Left lung (tissue), 10 donors: ENCODE measurements around the gene TUBGCP6. TPM values are rescaled to one million over a fixed set of nuclear protein-coding genes. Genes with fewer than 3 reads are reported as not detected.

Experiments used
- ATAC-seq: fragments of 200-7000 bp; cut with Tn5 transposase; one replicate; pipeline ENCODE4 v1.9.1; 2020; ENCODE audit warnings: moderate library complexity
- DNase-seq, 4 donors: peaks; one replicate each; pipeline ENCODE4 v3.0.0-alpha.2; 2013 to 2020
- H3K27ac ChIP-seq, 2 donors: fragments of 200-600 bp; sonication (generic) in 1 of 2; one replicate each; pipeline versions ENCODE4 v1.5.0 to v1.8.0; 2020 to 2021
- H3K27me3 ChIP-seq, 2 donors: fragments of 200-600 bp; sonication (generic) in 1 of 2; one replicate each; pipeline versions ENCODE4 v1.5.0 to v1.8.0; 2020 to 2021
- H3K36me3 ChIP-seq, 2 donors: fragments of 200-600 bp; sonication (generic) in 1 of 2; one replicate each; pipeline versions ENCODE4 v1.5.0 to v1.8.0; 2020 to 2021
- H3K4me1 ChIP-seq, 2 donors: fragments of 200-600 bp; one replicate each; pipeline ENCODE4 v1.8.0; 2021
- H3K4me3 ChIP-seq, 2 donors: fragments of 200-600 bp; sonication (generic) in 1 of 2; one replicate each; pipeline versions ENCODE4 v1.5.0 to v1.8.0; 2020 to 2021; ENCODE audit warnings: mild to moderate bottlenecking in 1 of 2
- H3K9me3 ChIP-seq, 2 donors: fragments of 200-600 bp; sonication (generic) in 1 of 2; one replicate each; pipeline versions ENCODE4 v1.5.0 to v1.8.0; 2020 to 2021
- intact Hi-C, 2 donors: fragments of 100-400 bp; cut with DNase I; formaldehyde crosslinking; loops; one replicate each; pipeline versions ENCODE4 v1.11.2 to v1.14.2; 2022
- polyA plus RNA-seq, 6 donors: library from polyadenylated mRNA; unstranded; fragments of 120-200 nt; gene quantifications; one replicate each; pipeline ENCODE4 v1.2.1, GENCODE V29; 2013; ENCODE audit not compliant: insufficient read length in 6 of 6
- total RNA-seq, 2 donors: library from RNA; stranded (reverse); fragmentation: NEBNext Ultra II Directional; extraction: Animal tissue kit (Norgen Biotek cat#: 25700); gene quantifications; one replicate each; pipeline ENCODE4 v1.2.1, GENCODE V29; 2021
- TF ChIP-seq, protein P1 (sequence below), 2 donors: fragments of 200-600 bp; sonication (generic) in 1 of 2; IDR thresholded peaks; one replicate each; pipeline versions ENCODE4 v1.5.0 to v1.8.0; 2021; ENCODE audit warnings: antibody characterized with exemption in 2 of 2
- donor health status: DM: no; HTN: yes; CAD: no.
- donor health status: DM: no; HTN: no; CAD: no.

The TUBGCP6 gene
- total and polyA plus RNA-seq, 8 donors, result 37.2 to 50.1 (median 42.7) TPM

DNA sequence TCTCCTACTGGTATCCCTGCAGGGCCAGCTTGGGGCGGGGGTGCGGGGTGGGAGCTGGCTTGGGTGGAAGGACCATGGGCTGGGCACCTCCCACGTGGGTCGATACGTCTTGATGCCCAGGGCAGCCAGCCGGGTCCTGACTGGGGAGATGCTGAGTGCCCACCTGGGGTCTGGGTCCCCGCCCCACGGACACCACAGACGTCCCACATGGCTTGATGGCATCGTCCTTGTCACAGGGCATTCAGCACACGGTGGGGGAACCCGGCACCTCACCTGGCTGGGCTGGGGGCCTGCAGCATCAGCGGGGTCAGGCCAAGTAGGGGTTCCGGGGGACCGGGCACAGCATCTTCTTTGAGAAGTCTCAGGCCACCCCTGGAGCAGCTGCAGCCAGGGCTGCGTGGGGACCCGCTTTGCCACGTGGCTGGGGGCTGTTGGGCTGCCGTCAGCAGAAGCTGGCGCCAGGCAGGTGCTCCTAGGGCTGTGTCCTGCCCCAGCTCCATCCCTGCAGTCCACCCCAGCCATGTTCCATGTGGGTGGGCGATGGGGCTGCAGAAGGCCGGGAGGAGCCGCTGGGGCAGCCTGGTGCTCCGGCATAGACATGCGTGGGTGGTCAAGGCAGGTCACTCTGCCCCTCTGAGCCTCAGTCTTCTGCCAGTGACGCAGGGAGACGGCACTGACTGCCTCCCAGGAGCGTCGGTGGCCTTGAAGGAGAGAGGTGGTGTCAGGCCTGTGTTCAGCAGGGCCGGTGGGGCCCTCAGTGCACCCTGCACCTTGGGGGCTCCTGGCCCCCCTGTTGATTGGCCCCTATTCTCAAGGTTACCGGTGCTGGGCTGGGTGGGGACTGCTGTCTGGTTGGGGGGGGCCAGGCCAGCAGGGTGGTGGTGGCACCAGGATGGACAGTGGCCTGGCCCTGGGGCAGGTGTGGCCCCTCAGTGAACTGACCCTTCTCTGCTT is 35.6 kb downstream of the TUBGCP6 start:
- TF ChIP-seq, protein P1, sequence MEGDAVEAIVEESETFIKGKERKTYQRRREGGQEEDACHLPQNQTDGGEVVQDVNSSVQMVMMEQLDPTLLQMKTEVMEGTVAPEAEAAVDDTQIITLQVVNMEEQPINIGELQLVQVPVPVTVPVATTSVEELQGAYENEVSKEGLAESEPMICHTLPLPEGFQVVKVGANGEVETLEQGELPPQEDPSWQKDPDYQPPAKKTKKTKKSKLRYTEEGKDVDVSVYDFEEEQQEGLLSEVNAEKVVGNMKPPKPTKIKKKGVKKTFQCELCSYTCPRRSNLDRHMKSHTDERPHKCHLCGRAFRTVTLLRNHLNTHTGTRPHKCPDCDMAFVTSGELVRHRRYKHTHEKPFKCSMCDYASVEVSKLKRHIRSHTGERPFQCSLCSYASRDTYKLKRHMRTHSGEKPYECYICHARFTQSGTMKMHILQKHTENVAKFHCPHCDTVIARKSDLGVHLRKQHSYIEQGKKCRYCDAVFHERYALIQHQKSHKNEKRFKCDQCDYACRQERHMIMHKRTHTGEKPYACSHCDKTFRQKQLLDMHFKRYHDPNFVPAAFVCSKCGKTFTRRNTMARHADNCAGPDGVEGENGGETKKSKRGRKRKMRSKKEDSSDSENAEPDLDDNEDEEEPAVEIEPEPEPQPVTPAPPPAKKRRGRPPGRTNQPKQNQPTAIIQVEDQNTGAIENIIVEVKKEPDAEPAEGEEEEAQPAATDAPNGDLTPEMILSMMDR (IDR thresholded peaks at IDR 0.05), result no peak

GRCh38 chr22:50208430-50208938 is 36.3 kb downstream of the TUBGCP6 start:
- ATAC-seq (no peak), DNase-seq (peak in 1 of 4 donors; percentile 75)
- H3K27me3 ChIP-seq, result no peaks in the 10 kb centered on the region
- intact Hi-C loops, result no loop called here
- no peak overlapping the region for H3K4me3 ChIP-seq
- peaks cover 0 to 47% of the 10 kb centered on the region in 2 donors for H3K4me1 ChIP-seq
- no peak overlapping the region for H3K27ac ChIP-seq
- TF ChIP-seq, protein P1 (IDR thresholded peaks at IDR 0.05), result no peak
- no peaks in the 10 kb centered on the region for H3K9me3 ChIP-seq
- H3K36me3 ChIP-seq, result peaks cover 0 to 74% of the 10 kb centered on the region in 2 donors

More for the DNA sequence above, 35.6 kb downstream of the TUBGCP6 start:
- no peak overlapping the region for H3K27ac ChIP-seq
- ATAC-seq, result no peak
- H3K4me1 ChIP-seq, result peaks cover 0 to 41% of the 10 kb centered on the region in 2 donors
- intact Hi-C loops, result no loop called here
- peak in 1 of 4 donors; percentile 77 for DNase-seq
- H3K4me3 ChIP-seq, result no peak overlapping the region
- H3K36me3 ChIP-seq, result peaks cover 0 to 81% of the 10 kb centered on the region in 2 donors
- H3K9me3 ChIP-seq, result no peaks in the 10 kb centered on the region
- H3K27me3 ChIP-seq, result no peaks in the 10 kb centered on the region

DNA sequence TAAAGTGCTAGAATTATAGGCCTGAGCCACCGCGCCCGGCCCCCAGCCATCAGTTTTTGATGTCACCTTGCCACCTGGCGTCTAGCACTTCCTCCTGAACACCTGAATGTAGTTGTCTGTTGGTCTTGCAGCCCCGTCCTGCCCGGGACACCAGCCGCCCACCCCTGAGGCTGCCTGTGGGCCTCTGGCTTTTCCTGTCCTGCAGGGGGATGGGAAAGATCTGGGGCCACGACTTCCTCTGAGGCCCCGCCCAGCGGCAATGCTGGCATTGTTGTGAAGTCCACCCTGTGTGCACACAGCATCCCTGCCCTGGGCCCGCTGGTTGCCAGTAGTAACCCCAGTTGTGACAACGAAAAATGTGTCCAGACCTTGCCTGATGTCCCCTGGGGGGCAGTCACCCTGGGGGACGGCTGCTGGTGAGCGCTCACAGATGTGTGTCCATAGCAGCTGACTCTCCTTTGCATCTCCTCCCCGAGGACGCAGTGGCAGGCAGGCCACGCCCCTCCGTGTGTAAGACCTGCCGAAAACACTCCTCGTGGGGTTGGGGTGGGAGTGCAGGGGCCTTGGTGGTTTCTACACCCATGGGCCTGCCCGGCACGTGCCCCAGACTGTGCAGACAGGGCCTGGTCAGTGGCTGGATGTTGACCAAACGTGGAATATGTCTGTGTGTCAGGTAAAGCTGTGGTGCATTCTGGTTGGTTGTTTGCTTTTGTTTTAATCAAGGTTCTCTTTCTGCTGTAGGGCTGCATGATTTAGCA is 37.3 kb downstream of the TUBGCP6 start:
- Histone ChIP-seq H3K4me1 (peaks cover 0 to 57% of the 10 kb centered on the region in 2 donors), H3K4me3 (no peak overlapping the region), H3K36me3 (peaks cover 0 to 64% of the 10 kb centered on the region in 2 donors), H3K27ac (peak overlapping the region in 1 of 2 donors; percentile 33), H3K27me3 (no peaks in the 10 kb centered on the region), H3K9me3 (no peaks in the 10 kb centered on the region)
- intact Hi-C loops, result no loop called here
- DNase-seq (peak in 1 of 4 donors; percentile 78), ATAC-seq (no peak)
- TF ChIP-seq, protein P1 (IDR thresholded peaks at IDR 0.05), result no peak

DNA sequence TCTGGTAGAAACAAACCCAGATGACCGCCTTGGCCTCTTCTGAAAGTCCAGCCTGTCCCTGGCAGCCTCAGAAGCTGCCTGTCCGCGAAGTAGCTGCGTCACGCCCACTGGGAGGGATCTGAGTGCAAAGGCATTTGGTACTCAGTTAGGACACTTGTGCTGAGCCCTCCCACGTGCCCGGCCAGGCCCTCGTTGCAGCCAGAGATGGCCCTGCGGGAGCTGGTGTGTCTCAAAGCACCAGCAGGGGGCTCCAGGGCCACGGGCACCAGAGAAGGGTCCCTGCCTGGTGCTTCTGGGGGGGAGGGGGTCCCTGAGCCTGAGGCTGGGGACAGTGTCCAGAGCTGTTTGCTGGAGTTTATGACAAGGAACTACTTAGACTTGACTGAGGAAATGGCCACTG is 38.2 kb downstream of the TUBGCP6 start:
- DNase-seq, result peak in 2 of 4 donors; percentile 79 to 84
- Histone ChIP-seq H3K27me3 (no peaks in the 10 kb centered on the region), H3K27ac (no peak overlapping the region), H3K36me3 (peaks cover 0 to 55% of the 10 kb centered on the region in 2 donors), H3K4me1 (peaks cover 4 to 66% of the 10 kb centered on the region in 2 donors), H3K9me3 (no peaks in the 10 kb centered on the region), H3K4me3 (no peak overlapping the region)
- peak; percentile 86 for ATAC-seq
- intact Hi-C loops, result no loop called here
- TF ChIP-seq, protein P1 (IDR thresholded peaks at IDR 0.05), result peak; percentile 27 to 42
